A549 (cell line): Measurements from ENCODE around the gene SLCO1C1.

Source experiments
- CTCF ChIP-seq: fragments of >200 bp; sonication (Bioruptor Twin); formaldehyde crosslinking; IDR thresholded peaks from 3 replicates; pipeline ENCODE4 v1.5.1; 2016
- ESRRA ChIP-seq: fragments of 150-350 bp; IDR thresholded peaks from 2 replicates; pipeline ENCODE4 v1.6.1; 2014; ENCODE audit warnings: mild to moderate bottlenecking, low read length, borderline replicate concordance
- POLR2A ChIP-seq: IDR thresholded peaks from 2 replicates; pipeline ENCODE4 v1.6.1; 2012; ENCODE audit warnings: mild to moderate bottlenecking, low read length

- TF ChIP-seq CTCF: no peak
- no peak for TF ChIP-seq POLR2A
- no peak for TF ChIP-seq ESRRA
These were observed at the start of gene SLCO1C1 for GRCh38 chr12:20695232-20695631.
